Measurements from ENCODE around the gene BTRC.

GRCh38 chr10:101386659-101387259, 32.8 kb downstream of the BTRC start:
- TF ChIP-seq EZH2 (IDR thresholded peaks at IDR 0.05; ENCODE audit: borderline replicate concordance, low read depth, low read length, severe bottlenecking) (no peak), POLR2A (IDR thresholded peaks at IDR 0.05; ENCODE audit: low read depth, low read length) (no peak), CTCF (IDR thresholded peaks at IDR 0.05; ENCODE audit: extremely low read depth in 1 of 2, insufficient read depth in 1 of 2, low read depth in 1 of 2, low read length in 2 of 2) (no peak)
